Muscle of leg (tissue), 11 donors: ENCODE data around the gene GCNT3. TPM values are rescaled to one million over a fixed set of nuclear protein-coding genes. Genes with fewer than 3 reads are reported as not detected.

Experiments
- DNase-seq: peaks from one replicate; pipeline ENCODE4 v3.0.0; 2013
- H3K27ac ChIP-seq: one replicate; pipeline ENCODE4 v1.5.1; 2013; ENCODE audit warnings: mild to moderate bottlenecking, low read length, control low read depth
- H3K27me3 ChIP-seq: one replicate; pipeline ENCODE4 v1.6.1; 2013; ENCODE audit warnings: low read length; ENCODE audit not compliant: control insufficient read depth, insufficient read depth
- H3K36me3 ChIP-seq: one replicate; pipeline ENCODE4 v1.6.1; 2013; ENCODE audit warnings: low read length; ENCODE audit not compliant: control insufficient read depth, insufficient read depth
- H3K4me1 ChIP-seq: one replicate; pipeline ENCODE4 v1.6.1; 2013; ENCODE audit warnings: low read length; ENCODE audit not compliant: control insufficient read depth, insufficient read depth
- H3K4me3 ChIP-seq: one replicate; pipeline ENCODE4 v1.5.1; 2013; ENCODE audit warnings: low read length, control low read depth
- H3K9me3 ChIP-seq: replicated peaks from 2 replicates; pipeline ENCODE4 v1.6.1; 2013; ENCODE audit warnings: low read depth, low read length; ENCODE audit not compliant: control insufficient read depth
- WGBS: methylation state at CpG from one replicate; pipeline ENCODE4 v1.1.5; 2013; ENCODE audit warnings: missing lambda C conversion rate; ENCODE audit not compliant: insufficient coverage; 5-methylcytosine and 5-hydroxymethylcytosine counted together
- polyA plus RNA-seq, 8 donors: library from polyadenylated mRNA; unstranded; fragments of 120-200 nt; gene quantifications; one replicate each; pipeline versions ENCODE4 v1.2.1 to v1.2.3, GENCODE V29; 2013; ENCODE audit warnings: inconsistent platforms in 1 of 8, low replicate concordance in 1 of 8; ENCODE audit not compliant: insufficient read length in 8 of 8, insufficient read depth in 1 of 8
- total RNA-seq: library from RNA; stranded (reverse); fragments of 120-200 nt; gene quantifications from one replicate; pipeline ENCODE4 v1.2.4, GENCODE V29; 2013

Gene GCNT3
- total and polyA plus RNA-seq, 9 donors: under 0.01 to 1.3 (median 0.24) TPM

DNA sequence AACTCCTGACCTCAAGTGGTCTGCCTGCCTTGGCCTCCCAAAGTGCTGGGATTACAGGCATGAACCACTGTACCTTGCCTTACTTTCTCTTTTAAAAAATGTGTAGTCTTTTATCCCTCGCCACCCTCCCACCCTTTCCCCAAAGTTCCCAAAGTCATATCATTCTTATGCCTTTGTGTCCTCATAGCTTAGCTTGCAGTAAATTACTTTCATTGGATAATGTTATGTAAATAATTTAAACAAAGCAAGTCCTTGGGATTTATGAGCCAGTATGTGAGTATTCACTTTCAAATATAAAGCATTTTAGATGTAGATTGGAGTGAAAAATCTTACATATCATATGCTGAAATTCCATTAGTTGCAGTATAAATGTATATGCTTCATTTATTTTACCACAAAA is 34.7 kb downstream of the GCNT3 start:
- H3K9me3 ChIP-seq: no peaks in the 10 kb centered on the region
- H3K36me3 ChIP-seq: peaks cover 22% of the 10 kb centered on the region
- H3K27ac ChIP-seq: no peak overlapping the region
- no peak overlapping the region for H3K4me3 ChIP-seq
- no peaks in the 10 kb centered on the region for H3K27me3 ChIP-seq
- DNase-seq: no peak
- no peaks in the 10 kb centered on the region for H3K4me1 ChIP-seq
- no CpG with 5 or more reads among the region's 1 CpG for WGBS

DNA sequence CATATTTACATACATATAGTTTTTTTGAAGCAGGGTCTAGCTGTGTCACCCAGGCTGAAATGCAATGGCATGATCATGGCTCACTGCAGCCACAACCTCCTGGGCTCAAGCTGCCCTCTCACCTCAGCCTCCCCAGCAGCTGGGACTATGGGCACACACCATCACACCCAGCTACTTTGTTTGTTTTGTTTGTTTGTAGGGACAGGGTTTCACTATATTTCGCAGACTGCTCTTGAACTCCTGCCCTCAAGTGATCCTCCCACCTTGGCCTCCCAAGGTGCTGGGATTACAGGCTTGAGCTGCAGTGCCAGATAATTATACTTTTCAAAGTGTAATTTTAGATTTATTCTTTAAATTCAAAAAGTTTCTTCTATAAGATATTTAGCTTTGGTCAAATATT is 35.5 kb downstream of the GCNT3 start:
- no peak overlapping the region for H3K4me3 ChIP-seq
- DNase-seq: no peak
- no peak overlapping the region for H3K27ac ChIP-seq
- H3K9me3 ChIP-seq: no peaks in the 10 kb centered on the region
- WGBS: no CpG with 5 or more reads among the region's 1 CpG
- H3K36me3 ChIP-seq: peaks cover 27% of the 10 kb centered on the region
- no peaks in the 10 kb centered on the region for H3K27me3 ChIP-seq
- H3K4me1 ChIP-seq: no peaks in the 10 kb centered on the region

DNA sequence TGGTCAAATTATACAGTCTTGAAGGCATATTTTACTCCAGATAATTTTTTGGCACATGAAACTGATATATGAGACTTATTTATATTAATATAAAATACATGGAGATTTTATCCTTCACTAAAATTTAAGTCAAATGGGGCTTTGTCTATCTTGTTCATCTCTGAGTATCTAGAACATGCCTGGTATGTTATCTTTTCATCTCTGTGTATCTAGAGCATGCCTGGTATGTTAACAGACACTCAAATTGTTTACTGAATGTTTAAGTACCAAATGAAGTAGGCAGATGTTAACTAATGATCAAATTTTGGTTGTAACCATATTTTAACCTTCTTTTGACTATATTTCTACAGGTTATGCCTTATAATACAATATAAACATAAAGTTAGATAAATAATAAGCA is 38.0 kb downstream of the GCNT3 start:
- DNase-seq: no peak

DNA sequence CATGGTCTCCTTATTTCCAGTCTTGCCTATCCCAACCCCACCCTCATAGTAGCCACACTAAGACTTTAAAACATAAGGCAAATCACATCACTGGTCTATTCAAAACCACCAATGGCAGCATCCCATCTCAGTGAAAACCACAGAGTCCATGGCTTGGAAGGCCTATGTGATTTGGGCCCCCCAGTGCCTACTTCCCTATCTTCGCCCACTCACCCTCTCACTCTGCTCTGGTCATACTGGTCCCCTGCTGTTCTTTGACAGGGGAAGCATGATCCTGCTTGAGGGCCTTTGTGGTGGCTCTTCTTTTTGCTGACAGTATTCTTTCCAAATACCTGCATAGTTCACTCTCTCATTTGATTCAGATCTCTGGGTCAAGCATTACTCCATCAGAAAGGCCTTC is 42.5 kb downstream of the GCNT3 start:
- Histone ChIP-seq H3K9me3 (no peaks in the 10 kb centered on the region), H3K4me1 (peaks cover 7% of the 10 kb centered on the region), H3K36me3 (peaks cover 18% of the 10 kb centered on the region), H3K27ac (no peak overlapping the region), H3K27me3 (no peaks in the 10 kb centered on the region), H3K4me3 (no peak overlapping the region)
- 100% methylated on average over 1 of the region's 1 CpG for WGBS
- no peak for DNase-seq

More for the DNA sequence above, 38.0 kb downstream of the GCNT3 start:
- H3K27ac ChIP-seq: no peak overlapping the region
- no peak overlapping the region for H3K4me3 ChIP-seq
- no peaks in the 10 kb centered on the region for H3K27me3 ChIP-seq
- H3K4me1 ChIP-seq: no peaks in the 10 kb centered on the region
- H3K36me3 ChIP-seq: peaks cover 31% of the 10 kb centered on the region
- H3K9me3 ChIP-seq: no peaks in the 10 kb centered on the region

DNA sequence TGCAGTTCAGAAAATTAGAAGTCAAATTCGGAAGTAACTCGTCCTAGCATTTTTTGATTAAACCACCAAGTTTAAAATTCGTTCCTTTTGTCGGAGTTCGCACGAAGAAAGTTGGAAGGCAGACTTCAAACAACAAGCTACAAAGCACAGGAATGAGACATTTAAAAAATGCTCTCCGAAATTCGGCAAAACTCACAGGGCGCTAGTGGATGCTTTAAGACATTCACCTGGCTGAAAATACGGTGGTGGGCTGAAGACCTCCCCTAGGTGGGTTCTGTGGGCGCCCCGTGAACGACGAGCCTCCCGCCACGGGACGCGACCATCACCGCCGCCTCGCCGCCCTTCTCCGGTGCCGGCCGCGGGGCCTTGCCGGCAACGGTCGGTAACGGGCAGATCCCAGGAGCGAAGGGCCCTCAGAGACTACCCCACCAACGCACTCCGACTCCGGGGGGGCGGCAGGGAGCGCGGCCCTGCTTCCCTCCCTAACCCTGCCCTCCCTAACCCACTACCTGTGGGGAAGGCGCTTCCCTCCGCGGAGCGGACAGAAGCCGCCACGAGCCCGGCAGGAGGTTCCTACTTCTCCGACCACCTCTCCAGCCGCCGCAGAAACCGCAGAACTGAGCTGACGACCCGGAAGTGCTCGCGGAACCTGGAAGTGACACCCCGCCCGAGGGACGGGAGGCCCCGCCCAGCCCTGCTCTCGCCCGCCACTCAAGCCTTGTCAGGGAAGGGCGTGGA is 45.5 kb downstream of the GCNT3 start, which contains the start of gene GTF2A2:
Gene GTF2A2, minus strand, starts transcription at position 619 of the 738 bp plus-strand sequence. CDS start 5,238 bp downstream, outside the sequence.
- Histone ChIP-seq H3K9me3 (no peaks in the 10 kb centered on the region), H3K27me3 (no peaks in the 10 kb centered on the region), H3K4me3 (peak within 1 kb of the TSS; percentile 94), H3K36me3 (peaks cover 11% of the 10 kb centered on the region), H3K27ac (peak within 1 kb of the TSS; percentile 84), H3K4me1 (peaks cover 7% of the 10 kb centered on the region)
- 0% methylated on average over 53 of the region's 59 CpGs for whole genome bisulfite sequencing
- peak; percentile 97 for DNase-seq

DNA sequence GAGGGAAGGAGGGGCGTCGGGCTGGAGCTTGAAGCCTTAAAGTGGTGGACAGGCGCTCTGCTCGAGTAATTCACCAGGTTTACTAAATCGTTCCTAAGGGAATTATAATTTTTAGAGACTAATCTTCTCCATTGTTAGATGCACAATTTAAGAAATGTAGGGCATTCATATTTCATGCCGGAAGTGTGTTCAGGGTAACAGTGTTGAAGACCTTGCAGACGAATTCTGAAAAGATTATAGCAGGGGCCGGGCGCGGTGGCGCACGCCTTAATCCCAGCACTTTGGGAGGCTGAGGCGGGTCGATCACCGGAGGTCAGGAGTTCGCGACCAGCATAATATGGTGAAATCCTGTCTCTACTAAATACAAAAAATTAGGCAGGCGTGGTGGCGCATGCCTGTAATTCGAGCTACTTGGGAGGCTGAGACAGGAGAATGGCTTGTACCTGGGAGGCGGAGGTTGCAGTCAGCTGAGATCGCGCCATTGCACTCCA is 46.1 kb downstream of the GCNT3 start:
- H3K36me3 ChIP-seq: peaks cover 9% of the 10 kb centered on the region
- WGBS: 20% methylated on average over 4 of the region's 23 CpGs
- H3K27me3 ChIP-seq: no peaks in the 10 kb centered on the region
- DNase-seq: no peak
- peak overlapping the region; percentile 53 for H3K27ac ChIP-seq
- peaks cover 7% of the 10 kb centered on the region for H3K4me1 ChIP-seq
- H3K4me3 ChIP-seq: peak overlapping the region; percentile 94
- no peaks in the 10 kb centered on the region for H3K9me3 ChIP-seq

DNA sequence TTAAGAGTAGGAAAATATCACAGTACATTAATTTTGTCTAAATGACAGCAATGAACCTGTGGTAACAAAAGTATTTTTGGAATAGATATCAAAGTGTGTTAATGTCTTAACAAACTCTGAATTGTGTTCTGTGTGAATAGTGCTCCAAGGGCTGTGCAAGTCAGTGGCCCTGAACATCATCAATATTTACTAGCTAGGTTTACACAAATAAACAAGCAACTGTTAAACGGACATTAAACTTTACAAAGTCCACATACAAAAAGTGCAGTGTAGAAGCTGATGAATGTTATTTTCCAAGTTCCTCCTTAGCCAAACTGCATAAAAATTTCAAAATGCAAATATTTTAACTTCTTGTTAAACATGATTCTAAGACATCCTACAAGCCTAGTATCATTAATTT is 47.8 kb downstream of the GCNT3 start:
- Histone ChIP-seq H3K9me3 (no peaks in the 10 kb centered on the region), H3K36me3 (peaks cover 4% of the 10 kb centered on the region), H3K4me3 (no peak overlapping the region), H3K27ac (no peak overlapping the region), H3K27me3 (no peaks in the 10 kb centered on the region), H3K4me1 (peaks cover 7% of the 10 kb centered on the region)
- DNase-seq: no peak
- WGBS: no CpG with 5 or more reads among the region's 1 CpG

DNA sequence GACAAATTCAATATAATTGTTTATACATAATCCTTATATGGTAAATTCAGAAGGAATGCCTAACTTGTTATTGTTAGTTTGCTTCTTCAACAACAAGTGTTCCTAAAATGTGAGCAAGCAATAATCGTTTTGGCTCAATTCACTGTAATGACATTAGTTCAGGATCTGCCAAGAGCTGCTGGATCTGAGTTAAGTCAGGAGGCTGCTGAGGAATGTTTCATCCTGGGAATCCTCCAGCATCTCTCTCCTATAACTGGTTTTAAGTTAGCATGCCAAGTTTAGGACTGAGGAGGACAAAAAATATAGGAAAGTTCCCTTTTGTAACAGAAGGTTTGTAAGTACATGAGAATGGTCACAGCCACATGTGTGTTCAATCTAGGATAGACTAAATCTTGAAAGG is 50.7 kb downstream of the GCNT3 start:
- WGBS: no CpG with 5 or more reads among the region's 1 CpG
- H3K4me1 ChIP-seq: no peaks in the 10 kb centered on the region
- no peak overlapping the region for H3K4me3 ChIP-seq
- H3K27me3 ChIP-seq: no peaks in the 10 kb centered on the region
- H3K36me3 ChIP-seq: peaks cover 7% of the 10 kb centered on the region
- peak; percentile 98 for DNase-seq
- H3K9me3 ChIP-seq: no peaks in the 10 kb centered on the region
- peak overlapping the region; percentile 39 for H3K27ac ChIP-seq

DNA sequence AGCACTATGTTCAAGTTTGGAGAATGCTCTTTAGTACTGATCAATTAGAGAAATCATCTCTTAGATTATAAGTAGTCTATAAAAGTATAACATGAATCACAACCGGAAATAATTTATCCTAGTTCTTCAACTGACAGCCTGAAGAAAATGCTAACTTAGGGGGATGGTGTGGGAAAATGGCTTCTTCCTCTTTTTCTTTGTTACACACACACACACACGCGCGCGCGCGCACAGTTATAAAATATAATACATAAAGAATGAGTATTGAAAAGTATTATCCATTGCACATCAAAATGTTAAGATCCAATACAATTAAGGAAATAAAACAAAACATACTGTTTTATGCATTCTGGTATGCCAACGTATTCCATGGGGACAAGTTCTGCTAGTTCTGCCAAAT is 57.0 kb downstream of the GCNT3 start:
- no CpG with 5 or more reads among the region's 8 CpGs for WGBS
- Histone ChIP-seq H3K27me3 (no peaks in the 10 kb centered on the region), H3K36me3 (peaks cover 25% of the 10 kb centered on the region), H3K4me1 (no peaks in the 10 kb centered on the region), H3K9me3 (no peaks in the 10 kb centered on the region), H3K4me3 (no peak overlapping the region), H3K27ac (no peak overlapping the region)
- DNase-seq: peak; percentile 19
